C4-2B (cell line): Measurements from ENCODE around the gene TRIM17.

ENCODE experiments used
- H3K27ac ChIP-seq: fragments of 450-650 bp; 2 replicates; pipeline ENCODE4 v1.5.1; 2017
- CTCF ChIP-seq: fragments of 450-650 bp; conservative IDR thresholded peaks from 2 replicates; pipeline ENCODE4 v1.5.1; 2017; ENCODE audit warnings: mild to moderate bottlenecking
- ZFX ChIP-seq: fragments of 450-650 bp; IDR thresholded peaks from 2 replicates; pipeline ENCODE4 v1.6.1; 2017

TRIM17 gene

GRCh38 chr1:228416217-228416933 lies at the start of gene TRIM17:
TSS of gene TRIM17 (minus strand) at chr1:228416861. CDS start at chr1:228415072, 1,789 bp downstream.
- TF ChIP-seq CTCF: no peak
- no peak for TF ChIP-seq ZFX
- H3K27ac ChIP-seq: no peak within 1 kb of the TSS

GRCh38 chr1:228465571-228466146 lies 49.0 kb upstream of the TRIM17 start:
- TF ChIP-seq ZFX: no peak
- TF ChIP-seq CTCF: no peak
- no peak overlapping the region for H3K27ac ChIP-seq

- H3K27ac ChIP-seq: no peak overlapping the region
- TF ChIP-seq CTCF (no peak), ZFX (no peak)
Measured at GRCh38 chr1:228465141-228465540, 48.5 kb upstream of the TRIM17 start.

GRCh38 chr1:228464487-228464983 lies 47.9 kb upstream of the TRIM17 start:
- no peak for TF ChIP-seq ZFX
- no peak for TF ChIP-seq CTCF
- no peak overlapping the region for H3K27ac ChIP-seq

GRCh38 chr1:228463559-228464455 lies 47.1 kb upstream of the TRIM17 start:
- TF ChIP-seq CTCF: peak; percentile 10; the same call in 1 of the 2 replicates
- TF ChIP-seq ZFX: no peak
- no peak overlapping the region for H3K27ac ChIP-seq

- no peak overlapping the region for H3K27ac ChIP-seq
- TF ChIP-seq CTCF: no peak
- no peak for TF ChIP-seq ZFX
Measured at GRCh38 chr1:228463009-228463558, 46.4 kb upstream of the TRIM17 start.
